Fibroblast of skin of abdomen (primary cell): ENCODE measurements around the gene RNGTT.
"Not testable (repeated sequence)": the region's sequence is repeated elsewhere in the genome, so short reads cannot be mapped to it uniquely, and the experiment has no call there.

Source experiments
- DNase-seq: peaks from one replicate; pipeline ENCODE4 v3.0.0-alpha.2; 2013

RNGTT gene

GRCh38 chr6:88970301-88970700 is 6.9 kb upstream of the RNGTT start:
- DNase-seq: no peak

GRCh38 chr6:88969255-88969654 is 5.8 kb upstream of the RNGTT start:
- DNase-seq: not testable (repeated sequence)

DNA sequence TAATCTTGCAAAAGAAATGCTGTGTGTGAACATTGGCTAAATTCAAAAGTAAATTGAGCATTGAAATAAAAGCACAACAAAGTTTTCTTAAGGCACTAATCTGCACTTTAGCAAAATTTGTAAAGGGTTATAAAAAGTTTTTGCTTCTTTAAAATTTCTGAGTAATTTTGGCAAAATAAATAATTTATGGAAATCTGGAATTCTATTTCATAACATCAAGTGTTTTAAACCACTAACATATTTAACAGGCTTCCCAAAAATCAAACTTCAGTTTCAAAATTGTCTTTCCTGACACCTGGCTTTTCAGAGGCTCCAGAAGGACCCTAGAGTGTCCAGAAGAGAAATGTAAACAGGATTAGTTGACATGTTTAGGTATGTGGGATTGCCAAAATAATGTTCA is 4.5 kb upstream of the RNGTT start:
- no peak for DNase-seq

GRCh38 chr6:88965691-88966090 is 2.3 kb upstream of the RNGTT start:
- no peak for DNase-seq

GRCh38 chr6:88964509-88964908 is 1.1 kb upstream of the RNGTT start:
- DNase-seq: no peak

- DNase-seq: no peak
These were observed 4.6 kb downstream of the RNGTT start for GRCh38 chr6:88958842-88959241.

GRCh38 chr6:88953550-88954386 is 9.7 kb downstream of the RNGTT start:
- no peak for DNase-seq

DNA sequence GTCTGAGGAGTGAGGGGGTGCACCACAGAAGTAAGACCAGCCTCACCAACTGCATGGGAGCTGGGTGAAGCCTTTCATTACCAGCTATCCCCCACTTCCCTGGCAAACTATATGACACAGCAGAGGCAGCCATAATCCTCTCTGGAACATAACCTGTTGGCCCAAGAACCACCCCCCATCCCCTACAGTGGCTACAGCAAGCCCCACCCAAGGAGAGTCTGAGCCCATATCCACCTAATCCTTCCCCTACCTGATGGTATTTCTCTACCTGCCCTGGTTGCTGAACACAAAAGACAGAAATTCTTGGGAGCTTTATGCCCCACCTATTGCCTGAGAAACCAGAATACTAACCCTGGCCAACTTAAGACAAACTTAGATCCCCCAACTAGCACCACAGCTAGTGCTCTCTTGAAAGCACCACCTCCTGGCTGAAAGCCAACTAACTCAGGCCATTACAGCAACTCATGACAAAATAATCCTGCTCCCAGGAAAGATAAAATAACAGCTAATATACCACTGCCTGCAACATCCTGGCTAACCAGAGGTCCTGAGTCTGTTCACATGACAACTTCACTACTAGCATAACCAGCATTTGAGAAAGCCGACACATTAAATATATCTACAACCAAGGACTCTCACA is 11.2 kb downstream of the RNGTT start:
- DNase-seq: no peak

DNA sequence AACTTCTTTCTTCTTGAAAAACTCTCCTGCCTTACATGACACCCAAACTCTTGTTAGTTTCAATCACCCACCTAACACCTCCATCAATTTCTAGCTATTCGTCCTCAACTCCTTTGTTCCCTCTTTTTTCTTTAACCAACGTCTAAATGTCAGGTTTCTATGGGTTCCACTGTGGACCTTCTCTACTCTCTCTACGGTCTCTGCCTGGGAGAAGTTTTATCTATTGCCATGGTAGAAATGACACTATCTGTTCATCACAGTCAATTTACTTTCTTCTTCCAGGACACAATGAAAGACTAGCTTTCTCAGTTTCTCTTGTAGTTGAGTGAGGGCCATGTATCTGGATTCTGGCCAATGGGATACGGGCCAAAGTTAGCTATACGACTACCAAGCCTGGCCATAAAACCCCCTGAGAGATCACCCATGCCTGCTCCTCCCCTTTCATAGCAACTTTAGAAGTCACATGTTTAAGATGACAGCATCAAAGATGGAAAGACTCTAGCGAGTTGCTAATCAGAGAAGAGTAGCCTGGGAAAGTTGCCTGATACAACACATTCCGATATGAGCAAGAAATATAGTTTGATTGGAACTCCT is 17.9 kb downstream of the RNGTT start:
- DNase-seq: no peak

- DNase-seq: no peak
These were observed 29.9 kb downstream of the RNGTT start for GRCh38 chr6:88933521-88933920.

GRCh38 chr6:88932019-88932418 is 31.4 kb downstream of the RNGTT start:
- DNase-seq: not testable (repeated sequence)

- no peak for DNase-seq
These were observed 40.5 kb downstream of the RNGTT start for GRCh38 chr6:88922775-88923548.

DNA sequence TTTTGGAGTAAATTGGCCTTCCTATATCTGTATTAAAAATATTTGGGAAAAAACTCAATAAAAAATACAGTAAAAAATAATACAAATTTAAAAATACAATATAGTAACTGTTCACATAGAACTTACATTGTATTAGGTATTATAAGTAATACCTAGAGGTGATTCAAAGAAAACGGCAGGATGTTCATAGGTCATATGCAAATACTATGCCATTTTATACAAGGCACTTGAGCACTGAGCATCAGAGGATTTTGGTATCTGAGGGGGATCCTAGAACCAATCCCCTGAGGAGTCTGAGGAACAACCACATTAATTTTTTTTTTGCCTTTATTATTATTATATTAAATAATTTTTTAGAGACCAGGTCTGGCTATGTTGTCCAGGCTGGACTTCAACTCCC is 41.7 kb downstream of the RNGTT start:
- no peak for DNase-seq

DNA sequence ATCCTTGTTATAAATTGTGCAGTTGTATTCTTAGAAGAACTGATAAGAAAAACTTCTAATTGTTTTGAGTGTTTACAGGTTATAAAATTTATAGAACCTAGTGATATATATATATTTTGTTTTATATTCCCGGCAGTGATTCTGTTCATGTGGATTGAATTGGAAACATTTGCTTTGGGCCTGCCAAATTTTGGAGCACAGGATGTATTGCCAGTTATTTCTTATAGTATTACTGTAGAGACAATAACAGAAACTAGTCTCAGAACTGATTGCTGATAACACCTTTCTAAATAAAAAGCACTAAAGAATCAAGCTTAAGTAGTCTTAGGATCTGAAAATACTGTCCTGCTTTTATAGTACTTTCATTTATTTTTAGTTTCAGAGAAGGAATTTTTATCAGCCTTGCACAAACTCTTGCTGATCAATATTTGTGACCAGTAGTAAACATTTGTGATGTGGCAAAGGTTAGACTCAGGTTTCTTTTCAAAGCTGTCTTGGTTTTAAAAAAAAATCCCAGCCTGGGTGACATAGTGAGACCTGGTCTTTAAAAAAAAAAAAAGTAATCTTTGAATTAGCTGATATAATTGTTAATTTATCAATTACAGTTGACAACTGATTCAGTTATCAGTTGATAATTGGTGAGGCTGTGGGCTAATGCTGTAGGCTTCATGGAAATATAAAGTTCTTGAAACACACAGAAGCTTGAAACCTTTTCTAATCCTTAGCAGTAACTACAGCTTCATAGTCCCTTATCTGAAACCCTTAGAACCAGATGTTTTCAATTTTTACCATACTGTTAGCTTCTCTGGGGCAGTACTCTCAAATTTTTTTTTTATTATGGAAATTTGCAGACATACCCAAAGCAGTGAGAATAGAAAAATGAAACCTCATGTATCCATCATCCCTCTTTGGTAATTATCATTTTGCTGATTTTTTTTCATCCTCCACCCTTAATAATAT is 42.4 kb downstream of the RNGTT start:
- DNase-seq: peak; percentile 4

- DNase-seq: no peak
These were observed 43.3 kb downstream of the RNGTT start for GRCh38 chr6:88920088-88920487.

- DNase-seq: no peak
These were observed 44.4 kb downstream of the RNGTT start for GRCh38 chr6:88919032-88919431.

GRCh38 chr6:88916615-88917208 is 46.7 kb downstream of the RNGTT start:
- no peak for DNase-seq

DNA sequence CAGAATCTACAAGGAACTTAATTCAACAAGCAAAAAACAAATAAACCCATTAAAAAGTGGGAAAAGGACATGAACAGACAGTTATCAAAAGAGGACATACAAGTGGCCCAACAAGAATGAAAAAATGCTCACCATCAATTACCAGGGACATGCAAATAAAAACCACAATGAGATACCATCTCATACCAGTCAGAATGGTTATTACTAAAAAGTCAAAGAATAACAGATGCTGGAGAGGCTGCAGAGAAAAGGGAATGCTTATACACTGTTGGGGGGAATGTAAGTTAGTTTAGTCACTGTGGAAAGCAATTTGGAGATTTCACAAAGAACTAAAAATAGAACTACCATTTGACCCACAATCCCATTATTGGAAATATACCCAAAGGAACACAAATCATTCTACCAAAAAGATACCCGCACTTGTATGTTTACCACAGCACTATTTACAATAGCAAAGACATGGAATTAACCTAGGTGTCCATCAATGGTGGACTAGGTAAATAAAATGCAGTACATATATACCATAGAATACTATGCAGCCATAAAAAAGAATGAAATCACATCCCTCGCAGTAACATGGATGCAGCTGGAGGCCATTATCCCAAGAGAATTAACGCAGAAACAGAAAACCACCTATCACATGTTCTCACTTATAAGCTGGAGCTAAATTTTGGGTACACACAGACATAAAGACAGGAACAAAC is 48.4 kb downstream of the RNGTT start:
- DNase-seq: peak; percentile 6

GRCh38 chr6:88914180-88914579 is 49.2 kb downstream of the RNGTT start:
- peak; percentile 31 for DNase-seq

DNA sequence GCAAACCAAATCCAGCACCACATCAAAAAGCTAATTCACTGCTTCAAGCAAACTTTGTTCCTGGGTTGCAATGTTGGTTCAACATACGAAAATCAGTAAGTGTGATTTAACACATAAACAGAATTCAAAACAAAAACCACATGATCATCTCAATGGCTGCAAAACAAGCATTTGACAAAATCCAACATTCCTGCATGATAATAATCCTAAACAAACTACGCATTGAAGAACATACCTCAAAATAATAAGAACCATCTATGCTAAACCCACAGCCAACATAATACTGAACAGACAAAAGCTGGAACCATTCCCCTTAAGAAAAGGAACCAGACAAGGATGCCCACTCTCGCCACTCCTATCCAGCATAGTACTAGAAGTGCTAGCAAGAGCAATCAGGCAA is 49.9 kb downstream of the RNGTT start:
- no peak for DNase-seq
